HPDE6-E6E7 (cell line): ENCODE measurements around the gene GABRP.
A peak's percentile ranks its signal among the peaks of the same experiment; 100 is the strongest.
"Not testable (repeated sequence)": the region's sequence is repeated elsewhere in the genome, so short reads cannot be mapped to it uniquely, and the experiment has no call there.

Source experiments
- DNase-seq: peaks from one replicate; pipeline ENCODE4 v3.0.0; 2011; ENCODE audit warnings: missing footprints; ENCODE audit errors: extremely low spot score

The GABRP gene

GRCh38 chr5:170755679-170756456 lies 27.7 kb upstream of the GABRP start:
- DNase-seq = no peak

- DNase-seq = no peak
Observed at GRCh38 chr5:170756691-170757090, 26.8 kb upstream of the GABRP start.

- no peak for DNase-seq
Observed at GRCh38 chr5:170757182-170757601, 26.3 kb upstream of the GABRP start.

GRCh38 chr5:170757669-170758068 lies 25.9 kb upstream of the GABRP start:
- DNase-seq = no peak

GRCh38 chr5:170758481-170758880 lies 25.0 kb upstream of the GABRP start:
- DNase-seq = no peak

- no peak for DNase-seq
Observed at GRCh38 chr5:170760113-170760512, 23.4 kb upstream of the GABRP start.

GRCh38 chr5:170761048-170761707 lies 22.3 kb upstream of the GABRP start:
- no peak for DNase-seq

- DNase-seq = no peak
Observed at GRCh38 chr5:170761708-170762066, 21.8 kb upstream of the GABRP start.

GRCh38 chr5:170762298-170762697 lies 21.2 kb upstream of the GABRP start:
- DNase-seq = not testable (repeated sequence)

GRCh38 chr5:170765868-170766267 lies 17.7 kb upstream of the GABRP start:
- not testable (repeated sequence) for DNase-seq

- no peak for DNase-seq
Observed at GRCh38 chr5:170769246-170769645, 14.3 kb upstream of the GABRP start.

- no peak for DNase-seq
Observed at GRCh38 chr5:170769898-170770416, 13.6 kb upstream of the GABRP start.

- DNase-seq = no peak
Observed at GRCh38 chr5:170771496-170771895, 12.0 kb upstream of the GABRP start.

GRCh38 chr5:170773024-170773985 lies 10.2 kb upstream of the GABRP start:
- DNase-seq = no peak

GRCh38 chr5:170774831-170775230 lies 8.7 kb upstream of the GABRP start:
- DNase-seq = no peak

GRCh38 chr5:170781946-170782345 lies 1.6 kb upstream of the GABRP start:
- DNase-seq = no peak

GRCh38 chr5:170782438-170782837 lies 1.1 kb upstream of the GABRP start:
- DNase-seq = no peak

- no peak for DNase-seq
Observed at GRCh38 chr5:170785416-170785815, 1.9 kb downstream of the GABRP start.

- no peak for DNase-seq
Observed at GRCh38 chr5:170787216-170787615, 3.7 kb downstream of the GABRP start.

- no peak for DNase-seq
Observed at GRCh38 chr5:170788626-170789304, 5.2 kb downstream of the GABRP start.

- peak; percentile 60 for DNase-seq
Observed at GRCh38 chr5:170791325-170791954, 7.9 kb downstream of the GABRP start.
